EL (cell line): ENCODE results near the gene RPN2.
A peak's percentile ranks its signal among the peaks of the same experiment; 100 is the strongest.

Experiments
- DNase-seq: peaks from one replicate; pipeline ENCODE4 v3.0.0-alpha.2; 2016

The RPN2 gene

GRCh38 chr20:37219751-37220668 is 40.9 kb downstream of the RPN2 start:
- no peak for DNase-seq

GRCh38 chr20:37220731-37221130 is 41.6 kb downstream of the RPN2 start:
- DNase-seq, result no peak

GRCh38 chr20:37222086-37222485 is 43.0 kb downstream of the RPN2 start:
- no peak for DNase-seq

GRCh38 chr20:37223053-37223452 is 43.9 kb downstream of the RPN2 start:
- peak; percentile 89 for DNase-seq

- no peak for DNase-seq
Observed at GRCh38 chr20:37225146-37225545, 46.0 kb downstream of the RPN2 start.

GRCh38 chr20:37226889-37227288 is 47.8 kb downstream of the RPN2 start:
- DNase-seq, result no peak

- DNase-seq, result no peak
Observed at GRCh38 chr20:37228082-37228481, 49.0 kb downstream of the RPN2 start.

GRCh38 chr20:37228656-37229055 is 49.5 kb downstream of the RPN2 start:
- no peak for DNase-seq

- no peak for DNase-seq
Observed at GRCh38 chr20:37229357-37229756, 50.2 kb downstream of the RPN2 start.

- no peak for DNase-seq
Observed at GRCh38 chr20:37230200-37230599, 51.1 kb downstream of the RPN2 start.

GRCh38 chr20:37231947-37232630 is 53.0 kb downstream of the RPN2 start:
- no peak for DNase-seq

- no peak for DNase-seq
Observed at GRCh38 chr20:37233548-37234253, 54.6 kb downstream of the RPN2 start.

- no peak for DNase-seq
Observed at GRCh38 chr20:37234254-37234581, 55.1 kb downstream of the RPN2 start.

GRCh38 chr20:37235065-37235464 is 55.9 kb downstream of the RPN2 start:
- DNase-seq, result no peak

- no peak for DNase-seq
Observed at GRCh38 chr20:37236462-37236861, 57.3 kb downstream of the RPN2 start.

- no peak for DNase-seq
Observed at GRCh38 chr20:37237656-37238055, 58.5 kb downstream of the RPN2 start.

- DNase-seq, result no peak
Observed at GRCh38 chr20:37238426-37238825, 59.3 kb downstream of the RPN2 start.

GRCh38 chr20:37238935-37239451 is 59.9 kb downstream of the RPN2 start:
- DNase-seq, result no peak

- DNase-seq, result no peak
Observed at GRCh38 chr20:37240337-37241067, 61.4 kb downstream of the RPN2 start.

GRCh38 chr20:37242503-37242902 is 63.4 kb downstream of the RPN2 start:
- no peak for DNase-seq

- no peak for DNase-seq
Observed at GRCh38 chr20:37243076-37243936, 64.2 kb downstream of the RPN2 start.
